H54 (cell line): ENCODE measurements around the gene FCER1G.
"Not testable (repeated sequence)": the region's sequence is repeated elsewhere in the genome, so short reads cannot be mapped to it uniquely, and the experiment has no call there.

Experiments
- DNase-seq: peaks from one replicate; pipeline ENCODE4 v3.0.0; 2011; ENCODE audit warnings: low spot score, mixed read lengths; ENCODE audit not compliant: insufficient read length
- FAIRE-seq: peaks from 3 replicates; lab custom pipeline; 2011; peaks lifted over from hg19 to GRCh38; lab: Jason Lieb, UNC
- POLR2A ChIP-seq: IDR thresholded peaks from 2 replicates; pipeline ENCODE4 v1.6.1; 2011; ENCODE audit warnings: low read depth, mild to moderate bottlenecking, low read length

Gene FCER1G

GRCh38 chr1:161209790-161210409 lies 5.2 kb upstream of the FCER1G start:
- TF ChIP-seq POLR2A = no peak
- DNase-seq (peak; percentile 61), FAIRE-seq (no peak)

DNA sequence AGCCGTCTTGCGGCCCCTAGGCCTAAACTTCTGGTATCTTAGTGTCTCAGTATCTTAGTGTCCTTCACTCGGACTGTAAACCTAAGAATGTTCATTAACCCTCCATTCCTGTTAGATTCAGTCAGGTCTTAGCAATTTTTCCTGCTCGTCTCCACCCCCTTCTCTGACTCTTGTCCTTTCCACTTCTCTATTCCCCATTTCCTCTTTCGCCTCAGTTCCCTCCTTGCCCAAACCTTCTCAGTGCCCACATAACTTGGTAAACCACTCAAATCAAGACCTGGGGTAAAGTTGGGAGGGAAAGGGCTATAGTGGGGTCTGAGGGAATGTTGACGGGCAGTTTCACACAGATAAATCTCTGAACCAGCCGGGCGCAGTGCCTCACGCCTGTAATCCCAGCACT lies 726 bp upstream of the FCER1G start:
- FAIRE-seq (no peak), DNase-seq (no peak)
- TF ChIP-seq POLR2A = no peak

DNA sequence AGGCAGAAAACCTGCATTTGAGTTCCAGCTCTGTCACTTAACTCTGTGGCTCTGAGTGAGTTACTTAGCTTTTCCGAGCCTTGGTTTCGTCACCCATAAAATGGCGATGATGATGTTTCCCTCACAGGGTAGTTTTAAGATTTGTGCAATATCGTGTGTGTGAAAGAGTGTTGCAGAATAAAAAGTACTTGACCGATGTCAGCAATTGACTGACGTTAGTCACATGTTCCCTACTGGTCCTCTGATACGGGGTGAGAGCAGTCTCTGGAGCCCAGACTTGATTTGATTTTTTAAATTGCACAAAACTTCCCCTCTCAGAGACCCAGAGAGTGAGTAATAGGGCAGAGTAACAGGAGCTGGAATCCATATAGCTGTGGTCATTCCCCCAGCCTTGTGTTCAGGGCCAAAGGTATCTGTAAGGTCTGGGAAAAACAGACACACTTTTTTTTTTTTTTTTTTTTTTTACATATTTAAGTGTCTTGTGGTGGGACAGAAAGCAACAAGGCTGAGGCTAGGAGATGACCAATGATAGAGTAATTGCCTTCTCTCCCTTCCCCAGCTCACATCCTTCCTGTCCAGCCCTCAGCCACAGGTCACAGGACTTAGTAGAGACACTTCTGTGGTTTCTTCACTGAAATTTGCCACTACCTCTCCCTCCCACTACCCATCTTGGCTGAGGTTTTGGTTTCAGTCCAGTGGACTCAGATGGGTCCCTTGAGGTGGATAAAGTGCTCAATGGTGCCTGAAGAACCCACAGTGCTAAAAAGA lies 2.0 kb downstream of the FCER1G start:
- DNase-seq (no peak), FAIRE-seq (no peak)
- TF ChIP-seq POLR2A = no peak

DNA sequence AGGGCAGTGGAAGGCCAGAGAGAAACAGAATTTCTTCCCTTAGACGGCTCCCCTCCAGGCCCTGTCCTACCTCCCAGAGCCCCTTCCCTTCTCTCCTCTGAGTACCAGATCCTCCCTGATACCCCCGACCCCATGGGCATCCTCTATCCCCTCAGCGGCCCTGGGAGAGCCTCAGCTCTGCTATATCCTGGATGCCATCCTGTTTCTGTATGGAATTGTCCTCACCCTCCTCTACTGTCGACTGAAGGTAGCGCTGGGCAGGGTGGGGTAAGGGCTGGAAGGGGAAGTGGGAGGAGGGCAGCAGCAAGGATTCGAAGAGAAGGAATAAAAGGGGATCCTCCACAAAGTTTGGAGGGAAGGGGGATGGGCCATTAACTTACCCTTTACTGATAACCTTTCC lies 2.7 kb downstream of the FCER1G start:
- FAIRE-seq (no peak), DNase-seq (no peak)
- TF ChIP-seq POLR2A = no peak

- no peak for DNase-seq
- no peak for FAIRE-seq
- no peak for TF ChIP-seq POLR2A
Observed at GRCh38 chr1:161218301-161219077, 3.4 kb downstream of the FCER1G start.

- TF ChIP-seq POLR2A = no peak
- DNase-seq = no peak
- FAIRE-seq = no peak
Observed at GRCh38 chr1:161219078-161219892, 4.2 kb downstream of the FCER1G start.

DNA sequence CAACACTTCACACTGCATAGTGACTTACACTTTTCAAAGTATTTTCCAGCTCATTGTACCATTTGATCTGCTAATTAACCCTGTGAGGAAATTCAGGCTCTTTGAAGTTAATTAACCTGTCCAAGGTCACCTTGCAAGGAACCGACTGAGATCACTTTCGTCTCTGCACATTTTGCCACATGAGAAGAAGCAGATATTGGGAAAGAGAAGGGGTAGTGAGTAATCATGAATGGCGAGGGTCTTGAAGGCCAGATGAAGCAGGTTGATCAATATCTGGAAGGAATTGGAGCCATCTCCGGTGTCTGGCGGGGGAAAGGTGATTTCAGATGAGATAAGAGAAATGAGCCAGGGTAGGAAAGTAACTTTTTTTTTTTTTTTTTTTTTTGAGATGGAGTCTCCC lies 4.9 kb downstream of the FCER1G start:
- FAIRE-seq (no peak), DNase-seq (no peak)
- no peak for TF ChIP-seq POLR2A

- no peak for TF ChIP-seq POLR2A
- FAIRE-seq = no peak
- no peak for DNase-seq
Observed at GRCh38 chr1:161222175-161223019, 7.3 kb downstream of the FCER1G start.

GRCh38 chr1:161223805-161224694 lies 9.0 kb downstream of the FCER1G start:
- no peak for TF ChIP-seq POLR2A
- no peak for FAIRE-seq
- no peak for DNase-seq

DNA sequence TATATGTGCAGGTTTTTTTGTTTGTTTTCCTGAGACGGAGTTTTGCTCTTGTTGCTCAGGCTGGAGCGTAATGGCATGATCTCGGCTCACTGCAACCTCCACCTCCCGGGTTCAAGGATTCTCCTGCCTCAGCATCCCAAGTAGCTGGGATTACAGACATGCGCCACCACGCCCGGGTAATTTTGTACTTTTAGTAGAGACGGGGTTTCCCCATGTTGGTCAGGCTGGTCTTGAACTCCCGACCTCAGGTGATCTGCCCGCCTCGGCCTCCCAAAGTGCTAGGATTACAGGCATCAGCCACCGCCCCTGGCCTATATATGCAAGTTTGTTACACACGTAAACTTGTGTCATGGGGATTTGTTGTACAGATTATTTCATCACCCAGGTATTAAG lies 9.6 kb downstream of the FCER1G start:
- FAIRE-seq, DNase-seq: not testable (repeated sequence)

- no peak for DNase-seq
- no peak for FAIRE-seq
- TF ChIP-seq POLR2A = no peak
Observed at GRCh38 chr1:161225178-161225533, 10.1 kb downstream of the FCER1G start.
